Right lobe of liver (tissue), 6 donors: ENCODE results near the gene GIMAP7. TPM values are rescaled to one million over a fixed set of nuclear protein-coding genes. Genes with fewer than 3 reads are reported as not detected.
"Not testable (repeated sequence)": the region's sequence is repeated elsewhere in the genome, so short reads cannot be mapped to it uniquely, and the experiment has no call there.

Experiments
- ATAC-seq, 4 donors: fragments of 200-7000 bp; cut with Tn5 transposase; one replicate each; pipeline ENCODE4 v1.9.1; 2020; ENCODE audit warnings: mild to moderate bottlenecking in 4 of 4, moderate library complexity in 4 of 4
- DNase-seq, 3 donors: peaks; one replicate each; pipeline ENCODE4 v3.0.0-alpha.2; 2020
- H3K27ac ChIP-seq, 3 donors: fragments of 200-600 bp; one replicate each; pipeline ENCODE4 v1.8.0; 2022
- H3K27me3 ChIP-seq, 2 donors: fragments of 200-600 bp; one replicate each; pipeline ENCODE4 v1.8.0; 2022
- H3K36me3 ChIP-seq, 4 donors: fragments of 200-600 bp; sonication (generic) in 1 of 4; one replicate each; pipeline versions ENCODE4 v1.5.1 to v1.8.0; 2017 to 2022; ENCODE audit warnings: control low read depth in 1 of 4
- H3K4me1 ChIP-seq, 4 donors: fragments of 200-600 bp; sonication (generic) in 1 of 4; one replicate each; pipeline versions ENCODE4 v1.5.1 to v1.8.0; 2017 to 2022; ENCODE audit warnings: control low read depth in 1 of 4
- H3K4me3 ChIP-seq, 3 donors: fragments of 200-600 bp; one replicate each; pipeline ENCODE4 v1.8.0; 2022
- H3K9me3 ChIP-seq, 4 donors: fragments of 200-600 bp; sonication (generic) in 1 of 4; one replicate each; pipeline versions ENCODE4 v1.5.1 to v1.8.0; 2017 to 2022; ENCODE audit warnings: control low read depth in 1 of 4
- CTCF ChIP-seq, 4 donors: fragments of 200-600 bp in 3 of 4; fragments of 450-650 bp in 1 of 4; IDR thresholded peaks; one replicate each; pipeline versions ENCODE4 v1.5.1 to v1.8.0; 2016 to 2022; ENCODE audit warnings: antibody characterized with exemption in 4 of 4, mild to moderate bottlenecking in 2 of 4
- POLR2A ChIP-seq: fragments of 450-650 bp; IDR thresholded peaks from one replicate; pipeline ENCODE4 v1.6.1; 2017; ENCODE audit warnings: antibody characterized with exemption, mild to moderate bottlenecking
- WGBS: methylation state at CpG from one replicate; pipeline ENCODE4 v1.1.6; 2018; ENCODE audit warnings: low coverage, low lambda C conversion rate; ENCODE audit not compliant: insufficient coverage; ENCODE audit errors: missing lambda C conversion rate; 5-methylcytosine and 5-hydroxymethylcytosine counted together
- intact Hi-C, 2 donors: fragments of 100-400 bp; cut with DNase I; formaldehyde crosslinking; loops; one replicate each; pipeline versions ENCODE4 v1.11.2 to v1.14.1; 2022
- total RNA-seq, 6 experiments: library from RNA; depleted of rRNA in 2 of 6; stranded (reverse); fragments of >200 nt in 2 of 6; fragmentation: NEBNext Ultra II Directional in 3 of 6; extraction: Animal tissue kit (Norgen Biotek cat#: 25700) in 3 of 6; gene quantifications; one replicate each; pipeline versions ENCODE4 v1.1.0 to v1.2.4, GENCODE V29; 2016 to 2023
- donor health status: DM: no; HTN: yes; CAD: no.
- donor health status: DM: no; HTN: no; CAD: no.
- donor health status: DM: no; HTN: no; CAD: no.
- donor health status: DM: no; HTN: yes; CAD: no.
- donor health status: DM: no; HTN: yes; CAD: no.

Gene GIMAP7
- total RNA-seq, 6 experiments from 2014 or later, result 2.6 to 9.1 (median 6.0) TPM

GRCh38 chr7:150476819-150477631 lies 37.6 kb upstream of the GIMAP7 start:
- H3K9me3 ChIP-seq, result no peaks in the 10 kb centered on the region
- DNase-seq (no peak), ATAC-seq (no peak)
- TF ChIP-seq CTCF (IDR thresholded peaks at IDR 0.05) (no peak), POLR2A (no peak)
- H3K36me3 ChIP-seq, result no peaks in the 10 kb centered on the region
- intact Hi-C loops, result no loop called here
- no peak overlapping the region for H3K4me3 ChIP-seq
- H3K27me3 ChIP-seq, result no peaks in the 10 kb centered on the region
- WGBS, result 74% methylated on average over 23 of the region's 25 CpGs
- H3K4me1 ChIP-seq, result no peaks in the 10 kb centered on the region
- H3K27ac ChIP-seq, result no peak overlapping the region

GRCh38 chr7:150479023-150479716 lies 35.5 kb upstream of the GIMAP7 start:
- intact Hi-C loops, result no loop called here
- Histone ChIP-seq H3K4me1 (no peaks in the 10 kb centered on the region), H3K4me3 (no peak overlapping the region), H3K27me3 (no peaks in the 10 kb centered on the region), H3K9me3 (no peaks in the 10 kb centered on the region), H3K36me3 (no peaks in the 10 kb centered on the region), H3K27ac (no peak overlapping the region)
- 64% methylated on average over 3 of the region's 3 CpGs for WGBS
- DNase-seq, result no peak
- no peak for ATAC-seq
- TF ChIP-seq POLR2A (no peak), CTCF (IDR thresholded peaks at IDR 0.05) (no peak)

- Histone ChIP-seq H3K4me1 (no peaks in the 10 kb centered on the region), H3K9me3 (no peaks in the 10 kb centered on the region), H3K36me3 (no peaks in the 10 kb centered on the region), H3K27me3 (no peaks in the 10 kb centered on the region), H3K27ac (peak overlapping the region in 2 of 3 donors; percentile 5 to 56), H3K4me3 (no peak overlapping the region)
- ATAC-seq (peak; percentile 48 to 67 (median 58)), DNase-seq (no peak)
- 44% methylated on average over 9 of the region's 9 CpGs for WGBS
- intact Hi-C loops, result no loop called here
- no peak for TF ChIP-seq POLR2A
- TF ChIP-seq CTCF (IDR thresholded peaks at IDR 0.05), result no peak
Observed at GRCh38 chr7:150481186-150481920, 33.3 kb upstream of the GIMAP7 start.

- H3K36me3 ChIP-seq, result no peaks in the 10 kb centered on the region
- H3K4me1 ChIP-seq, result no peaks in the 10 kb centered on the region
- TF ChIP-seq CTCF (IDR thresholded peaks at IDR 0.05) (no peak), POLR2A (no peak)
- ATAC-seq, result no peak
- no peaks in the 10 kb centered on the region for H3K27me3 ChIP-seq
- DNase-seq, result no peak
- no peak overlapping the region for H3K4me3 ChIP-seq
- no peaks in the 10 kb centered on the region for H3K9me3 ChIP-seq
- H3K27ac ChIP-seq, result peak overlapping the region in 2 of 3 donors; percentile 5 to 56
- intact Hi-C loops, result no loop called here
- WGBS, result 39% methylated on average over 4 of the region's 4 CpGs
Observed at GRCh38 chr7:150481922-150482321, 32.8 kb upstream of the GIMAP7 start.

GRCh38 chr7:150483514-150483913 lies 31.2 kb upstream of the GIMAP7 start:
- H3K4me3 ChIP-seq, H3K36me3 ChIP-seq, intact Hi-C loops, H3K9me3 ChIP-seq, DNase-seq, H3K4me1 ChIP-seq, H3K27me3 ChIP-seq: not testable (repeated sequence)
- 2% methylated on average over 2 of the region's 2 CpGs for WGBS
- ATAC-seq, result peak; percentile 41 to 63 (median 51)
- H3K27ac ChIP-seq, result peak overlapping the region in 2 of 3 donors; percentile 6 to 43

- H3K27me3 ChIP-seq, H3K36me3 ChIP-seq, intact Hi-C loops, H3K4me3 ChIP-seq, DNase-seq, H3K9me3 ChIP-seq, H3K4me1 ChIP-seq: not testable (repeated sequence)
- peak overlapping the region in 2 of 3 donors; percentile 6 to 18 for H3K27ac ChIP-seq
- WGBS, result 14% methylated on average over 3 of the region's 3 CpGs
- peak; percentile 41 to 56 (median 44) for ATAC-seq
Observed at GRCh38 chr7:150484071-150484470, 30.6 kb upstream of the GIMAP7 start.
